Measurements from ENCODE around the gene GALNT9.

The GALNT9 gene

GRCh38 chr12:132343294-132344004, 14.1 kb upstream of the GALNT9 start:
- FAIRE-seq = no peak

GRCh38 chr12:132342251-132343227, 13.2 kb upstream of the GALNT9 start:
- no peak for FAIRE-seq

GRCh38 chr12:132341318-132342050, 12.1 kb upstream of the GALNT9 start:
- no peak for FAIRE-seq

GRCh38 chr12:132340266-132341035, 11.1 kb upstream of the GALNT9 start:
- FAIRE-seq = no peak

GRCh38 chr12:132339856-132340255, 10.5 kb upstream of the GALNT9 start:
- no peak for FAIRE-seq

GRCh38 chr12:132338781-132339180, 9.4 kb upstream of the GALNT9 start:
- no peak for FAIRE-seq

GRCh38 chr12:132338311-132338710, 8.9 kb upstream of the GALNT9 start:
- FAIRE-seq = no peak

- FAIRE-seq = no peak
These were observed 8.2 kb upstream of the GALNT9 start for GRCh38 chr12:132337557-132337956.

GRCh38 chr12:132336451-132337413, 7.3 kb upstream of the GALNT9 start:
- no peak for FAIRE-seq

- FAIRE-seq = no peak
These were observed 5.9 kb upstream of the GALNT9 start for GRCh38 chr12:132335179-132335756.

GRCh38 chr12:132333766-132334165, 4.4 kb upstream of the GALNT9 start:
- FAIRE-seq = no peak

- no peak for FAIRE-seq
These were observed 3.9 kb upstream of the GALNT9 start for GRCh38 chr12:132333273-132333672.

- no peak for FAIRE-seq
These were observed 1.1 kb upstream of the GALNT9 start for GRCh38 chr12:132330549-132330881.

- no peak for FAIRE-seq
These were observed 545 bp upstream of the GALNT9 start for GRCh38 chr12:132329720-132330548.

GRCh38 chr12:132328282-132329029, 933 bp downstream of the GALNT9 start:
- FAIRE-seq = no peak

GRCh38 chr12:132327336-132328171, 1.8 kb downstream of the GALNT9 start:
- no peak for FAIRE-seq

GRCh38 chr12:132326646-132327045, 2.7 kb downstream of the GALNT9 start:
- FAIRE-seq = no peak

GRCh38 chr12:132325733-132326130, 3.7 kb downstream of the GALNT9 start:
- no peak for FAIRE-seq

Data from A204.1 (cell line).